Adipose tissue (tissue), 3 donors: ENCODE data around the gene SCYL1. TPM values are rescaled to one million over a fixed set of nuclear protein-coding genes. Genes with fewer than 3 reads are reported as not detected.

Source experiments
- H3K27ac ChIP-seq: one replicate; pipeline ENCODE4 v1.5.1; 2013; ENCODE audit warnings: low read depth, low read length
- WGBS, 3 donors: extraction: QIAGEN DNeasy Blood & Tissue Kit; methylation state at CpG; one replicate each; pipeline ENCODE4 v1.1.7; 2013; 5-methylcytosine and 5-hydroxymethylcytosine counted together
- polyA plus RNA-seq, 3 donors: library from polyadenylated mRNA; stranded (reverse); fragments of 200-250 nt; gene quantifications; one replicate each; pipeline ENCODE4 v1.2.3, GENCODE V29; 2013
- donor health status: healthy with polysubstance abuse.
- donor health status: Bipolar disorder and iron deficiency.
- donor health status: healthy.

Gene SCYL1
- polyA plus RNA-seq = 10 to 100 TPM; 55.1 to 77.2 (median 63.0) TPM

DNA sequence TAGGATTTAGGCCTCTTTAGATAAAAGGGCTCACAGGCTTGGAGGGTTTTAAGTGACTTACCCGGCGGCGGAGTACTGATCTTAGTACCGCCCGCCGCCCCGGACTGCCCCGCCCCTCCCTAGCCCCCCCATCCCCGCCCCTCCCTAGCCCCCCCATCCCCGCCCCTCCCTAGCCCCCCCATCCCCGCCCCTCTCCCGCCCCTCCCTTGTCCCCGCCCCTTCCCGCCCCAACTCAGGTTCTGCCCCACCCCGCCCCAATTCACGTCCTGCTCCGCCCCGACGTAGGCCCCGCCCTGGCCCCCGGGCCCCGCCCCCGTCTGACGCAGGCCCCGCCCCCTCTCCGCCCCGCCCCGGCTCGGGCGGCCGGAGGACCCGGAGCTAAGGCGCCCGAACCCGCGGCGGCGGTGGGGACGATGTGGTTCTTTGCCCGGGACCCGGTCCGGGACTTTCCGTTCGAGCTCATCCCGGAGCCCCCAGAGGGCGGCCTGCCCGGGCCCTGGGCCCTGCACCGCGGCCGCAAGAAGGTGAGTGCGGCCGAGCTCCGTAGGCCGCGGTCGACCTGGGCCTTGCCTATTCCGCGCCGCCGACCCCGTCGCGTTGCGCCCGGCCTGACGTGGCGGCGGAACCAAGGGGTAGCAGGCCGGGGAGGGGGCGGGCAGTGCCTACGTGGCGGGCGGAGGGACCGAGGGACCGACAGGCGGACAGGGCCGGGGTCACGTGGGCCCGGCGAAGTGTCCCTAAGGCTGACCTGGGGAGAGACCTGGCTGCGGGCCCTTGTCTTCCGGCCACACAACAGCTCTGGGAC lies at the start of gene SCYL1:
Gene SCYL1, plus strand, starts transcription at position 343 of the 805 bp plus-strand sequence. Its CDS starts 71 bp downstream, at position 414.
- WGBS, 3 donors = 0 to 2% (median 1%) methylated on average over 40 to 82 of the region's 82 CpGs
- no peak within 1 kb of the TSS for H3K27ac ChIP-seq

DNA sequence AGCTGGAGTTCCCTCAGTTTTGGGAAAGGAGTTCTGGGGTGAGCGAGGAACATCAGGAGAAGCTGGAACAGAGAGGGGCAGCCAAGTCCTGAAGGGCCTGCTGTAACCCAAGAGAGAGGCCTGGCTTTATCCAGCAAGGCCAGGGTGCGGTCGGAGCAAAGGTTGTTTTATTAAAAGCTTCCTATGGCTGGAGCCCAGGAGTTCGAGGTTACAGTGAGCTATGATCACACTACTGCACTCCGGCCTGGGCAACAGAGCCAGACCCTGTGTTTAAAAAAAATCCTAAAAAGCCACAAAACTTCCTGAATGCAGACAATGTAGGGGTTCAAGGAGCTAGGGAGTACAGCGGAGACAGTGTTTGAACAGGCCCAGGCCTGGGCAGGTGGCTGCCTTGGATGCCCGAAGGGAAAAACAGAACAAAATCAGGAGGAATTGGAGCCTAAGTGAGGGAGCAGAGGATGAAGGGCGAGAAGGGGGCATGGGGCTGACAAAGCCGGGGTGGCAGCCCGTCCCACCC lies 48.2 kb upstream of the SCYL1 start:
- WGBS, 3 donors = 7 to 17% (median 13%) methylated on average over 8 to 10 of the region's 10 CpGs
- H3K27ac ChIP-seq = peak overlapping the region; percentile 97

DNA sequence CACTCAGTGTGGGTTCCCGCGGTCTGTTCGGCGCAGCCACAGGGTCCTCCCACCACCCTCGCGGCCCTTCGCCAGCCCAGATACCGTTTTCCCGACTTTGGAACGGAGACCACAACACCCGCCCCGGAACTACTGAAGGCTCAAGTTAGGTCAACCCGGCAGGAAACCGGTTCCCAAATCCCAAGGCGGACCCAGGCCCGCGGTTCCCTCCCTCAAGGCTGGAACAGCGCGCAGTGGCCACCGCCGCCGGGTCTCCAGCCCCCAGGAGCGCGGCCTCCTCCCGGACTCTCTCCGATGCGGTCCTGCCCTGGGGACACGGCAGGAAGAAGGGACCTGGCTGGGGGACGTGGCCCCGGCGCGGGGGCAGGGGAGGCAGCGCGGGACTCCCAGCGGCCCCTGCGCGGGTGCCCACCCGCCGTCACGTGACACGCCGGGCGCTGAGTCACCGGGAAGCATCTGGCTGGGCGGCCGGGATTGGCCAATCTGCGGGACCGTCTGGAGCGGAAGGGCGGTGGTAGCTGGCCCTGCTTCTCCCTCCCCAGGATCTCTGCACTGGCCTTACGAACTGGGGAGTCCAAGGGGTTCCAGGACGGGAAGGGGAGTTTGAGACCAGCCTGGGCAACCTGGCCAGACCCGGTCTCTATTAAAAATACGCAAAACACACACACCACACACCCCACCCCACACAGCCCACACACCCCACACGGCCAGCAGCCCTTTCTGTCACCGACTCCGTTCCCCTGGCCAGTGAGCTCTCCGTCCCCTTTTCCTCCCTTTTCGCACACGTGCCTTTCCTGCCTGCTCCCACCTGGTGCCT lies 47.5 kb upstream of the SCYL1 start:
- H3K27ac ChIP-seq = peak overlapping the region; percentile 97
- WGBS, 3 donors = 0 to 1% (median 0%) methylated on average over 56 to 60 of the region's 60 CpGs

DNA sequence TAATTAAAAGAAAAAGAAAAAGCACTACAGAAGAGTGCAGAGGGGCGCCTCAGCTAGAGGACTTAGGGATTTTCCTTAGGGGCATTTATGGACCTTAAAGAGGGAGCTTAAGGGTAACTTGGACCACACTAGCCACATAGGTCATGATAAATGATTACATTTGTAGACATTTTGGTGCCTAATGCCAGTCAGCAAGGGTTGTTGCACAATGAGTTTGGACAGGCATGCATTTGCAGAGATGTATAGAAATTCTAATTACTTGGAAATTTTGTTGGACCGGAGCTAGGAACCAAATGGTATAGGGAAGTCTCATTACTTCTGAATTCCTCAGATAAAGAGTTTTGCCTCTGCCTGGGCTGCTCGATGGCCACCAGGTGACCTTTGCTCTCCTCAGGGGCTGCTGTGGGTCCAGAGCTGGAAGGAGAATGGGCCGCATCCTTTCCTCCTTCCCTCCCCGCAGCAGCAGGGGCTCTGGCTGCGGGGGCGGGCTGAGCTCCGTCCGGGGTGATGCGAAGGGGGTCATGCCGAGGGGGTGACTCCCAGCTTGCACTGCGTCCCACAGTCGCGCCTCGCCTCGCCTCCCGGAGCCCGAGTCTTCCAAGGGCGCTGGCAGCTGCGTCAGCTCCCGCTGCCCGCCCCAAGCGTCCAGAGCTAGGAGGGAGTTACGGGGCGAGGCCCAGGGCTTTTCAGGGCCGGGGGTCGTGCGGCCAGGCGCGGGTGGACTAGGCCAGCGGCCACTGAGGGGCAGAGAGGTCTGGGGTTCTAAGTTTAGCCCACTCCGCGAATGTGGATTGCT lies 46.3 kb upstream of the SCYL1 start:
- 24 to 66% (median 45%) methylated on average over 28 to 33 of the region's 33 CpGs for WGBS, 3 donors
- peak overlapping the region; percentile 95 for H3K27ac ChIP-seq

DNA sequence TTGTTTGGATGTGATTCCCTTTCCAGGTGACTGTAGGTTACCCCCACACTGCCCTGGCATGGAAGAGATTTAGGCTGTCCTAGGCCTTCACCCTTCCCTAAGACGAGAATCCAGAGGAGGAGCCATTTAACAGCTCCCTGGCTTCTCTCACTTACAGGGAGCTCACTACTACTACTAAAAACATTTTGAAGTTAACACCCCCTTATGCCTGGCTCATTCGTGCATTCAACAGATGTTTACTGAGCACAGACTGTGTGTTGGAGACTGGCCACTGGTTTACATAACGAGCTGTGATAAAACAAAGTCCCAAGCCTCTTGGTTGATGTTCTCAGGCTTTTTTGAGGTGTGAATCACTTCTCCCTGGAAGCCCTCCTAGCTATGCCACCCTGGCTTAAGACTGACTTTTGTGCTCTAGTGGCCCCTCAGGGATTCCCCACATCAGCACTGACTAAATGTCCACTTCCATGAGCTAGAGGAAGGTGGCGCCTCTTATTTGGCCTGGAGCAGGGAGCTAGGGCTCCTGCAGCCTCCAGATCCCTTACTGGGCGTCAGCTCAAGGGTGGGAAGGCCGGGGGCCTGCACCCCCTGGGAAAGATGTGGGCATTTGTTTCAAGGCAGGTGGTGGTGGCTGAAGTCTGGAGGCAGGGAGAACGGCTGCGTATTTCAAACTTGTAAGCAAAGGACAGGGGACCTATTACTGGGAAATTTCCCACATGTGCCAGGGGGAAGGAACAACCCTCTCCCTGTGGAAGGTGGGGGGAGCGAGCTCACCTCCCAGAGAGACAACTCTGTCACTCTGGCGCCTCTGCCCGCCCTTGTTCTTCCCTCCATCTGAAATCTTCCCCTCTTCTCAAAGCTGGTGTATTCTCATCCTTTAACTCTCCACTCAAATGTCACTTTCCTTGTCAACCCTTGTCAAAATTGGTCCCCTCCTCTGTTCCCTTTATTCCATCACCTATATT lies 45.4 kb upstream of the SCYL1 start:
- peak overlapping the region; percentile 95 for H3K27ac ChIP-seq
- 38 to 61% (median 53%) methylated on average over 11 of the region's 11 CpGs for WGBS, 3 donors

DNA sequence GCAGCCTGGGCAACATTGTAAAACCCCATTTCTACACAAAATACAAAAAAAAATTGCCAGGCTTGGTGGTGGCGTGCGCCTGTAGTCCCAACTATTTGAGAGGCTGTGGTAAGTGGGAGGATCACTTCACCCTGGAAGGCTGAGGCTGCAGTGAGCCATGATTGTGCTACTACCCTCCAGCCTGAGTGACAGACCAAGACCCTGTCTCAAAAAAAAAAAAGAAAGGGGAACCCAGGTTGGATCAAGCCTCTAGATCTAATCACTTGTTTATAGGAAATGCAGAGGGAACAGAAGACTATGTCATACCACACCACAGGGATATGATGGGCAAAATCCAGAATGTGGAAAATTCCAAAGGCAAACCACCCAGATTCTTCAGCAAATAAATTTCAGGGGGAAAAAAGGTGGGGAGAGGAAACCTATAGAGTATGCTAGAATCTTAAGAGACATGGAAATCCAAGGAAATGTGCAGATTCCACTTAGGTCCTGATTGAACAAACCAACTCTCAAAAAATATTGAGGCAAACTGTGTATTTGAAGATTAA lies 42.5 kb upstream of the SCYL1 start:
- WGBS, 3 donors = 98 to 100% (median 100%) methylated on average over 2 of the region's 2 CpGs
- no peak overlapping the region for H3K27ac ChIP-seq

DNA sequence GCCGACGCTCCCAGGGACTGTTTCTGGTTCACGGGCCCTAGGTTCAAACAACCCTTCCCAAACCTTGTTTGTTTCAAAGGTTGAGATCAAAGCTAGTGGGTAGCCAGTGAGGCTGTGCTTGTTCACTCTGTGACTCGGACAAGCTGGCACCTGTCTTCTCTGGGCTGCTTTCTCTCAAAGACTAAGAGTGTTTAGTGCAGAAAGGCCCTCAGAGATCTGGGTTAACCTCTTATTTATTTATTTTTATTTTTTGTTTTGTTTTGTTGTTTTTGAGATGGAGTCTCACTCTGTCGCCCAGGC lies 39.0 kb upstream of the SCYL1 start:
- WGBS, 3 donors = 68 to 83% (median 68%) methylated on average over 5 of the region's 5 CpGs
- no peak overlapping the region for H3K27ac ChIP-seq

DNA sequence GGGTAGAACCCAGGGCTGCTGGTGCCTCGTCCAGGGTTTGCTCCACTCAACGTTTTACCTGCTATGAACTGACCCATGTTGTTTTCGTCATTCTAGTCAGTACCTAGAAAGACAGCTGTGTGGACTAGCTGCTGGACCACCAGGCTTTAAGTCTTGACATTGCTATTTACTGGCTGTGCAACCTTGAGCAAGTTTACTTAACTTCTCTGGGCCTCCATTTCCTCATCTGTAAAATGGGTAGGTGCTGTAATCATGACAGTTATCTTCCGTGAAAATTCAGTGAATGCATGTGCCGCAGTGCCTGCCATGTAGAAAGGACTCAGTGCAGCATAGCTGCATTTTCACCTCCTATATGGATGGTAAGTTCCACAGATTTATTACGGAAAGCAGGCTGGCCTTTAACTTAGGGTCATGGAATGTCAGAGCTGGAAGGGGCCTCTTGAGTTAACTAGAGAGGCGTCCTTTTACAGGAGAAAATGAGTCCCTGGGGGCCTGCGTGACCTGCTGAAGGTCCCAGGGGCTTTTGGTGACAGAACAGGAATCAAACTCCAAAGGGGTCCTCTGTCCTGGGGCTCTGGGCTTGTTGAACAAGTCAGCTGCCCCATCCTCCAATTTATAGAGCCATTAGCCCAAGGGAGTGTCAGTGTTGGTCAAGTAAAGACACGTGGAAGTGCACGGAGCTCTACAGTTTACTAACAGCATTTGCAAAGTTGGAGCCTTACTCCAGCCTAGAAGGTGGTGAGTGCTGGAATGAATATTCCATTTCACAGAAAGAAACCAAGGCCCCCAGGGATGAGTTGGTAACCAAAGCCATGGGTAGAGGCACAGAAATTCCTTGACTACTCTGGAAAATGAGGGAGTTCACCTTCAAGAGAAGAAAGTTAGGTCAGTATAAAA lies 38.1 kb upstream of the SCYL1 start:
- 70 to 77% (median 75%) methylated on average over 10 of the region's 10 CpGs for WGBS, 3 donors
- H3K27ac ChIP-seq = peak overlapping the region; percentile 21

DNA sequence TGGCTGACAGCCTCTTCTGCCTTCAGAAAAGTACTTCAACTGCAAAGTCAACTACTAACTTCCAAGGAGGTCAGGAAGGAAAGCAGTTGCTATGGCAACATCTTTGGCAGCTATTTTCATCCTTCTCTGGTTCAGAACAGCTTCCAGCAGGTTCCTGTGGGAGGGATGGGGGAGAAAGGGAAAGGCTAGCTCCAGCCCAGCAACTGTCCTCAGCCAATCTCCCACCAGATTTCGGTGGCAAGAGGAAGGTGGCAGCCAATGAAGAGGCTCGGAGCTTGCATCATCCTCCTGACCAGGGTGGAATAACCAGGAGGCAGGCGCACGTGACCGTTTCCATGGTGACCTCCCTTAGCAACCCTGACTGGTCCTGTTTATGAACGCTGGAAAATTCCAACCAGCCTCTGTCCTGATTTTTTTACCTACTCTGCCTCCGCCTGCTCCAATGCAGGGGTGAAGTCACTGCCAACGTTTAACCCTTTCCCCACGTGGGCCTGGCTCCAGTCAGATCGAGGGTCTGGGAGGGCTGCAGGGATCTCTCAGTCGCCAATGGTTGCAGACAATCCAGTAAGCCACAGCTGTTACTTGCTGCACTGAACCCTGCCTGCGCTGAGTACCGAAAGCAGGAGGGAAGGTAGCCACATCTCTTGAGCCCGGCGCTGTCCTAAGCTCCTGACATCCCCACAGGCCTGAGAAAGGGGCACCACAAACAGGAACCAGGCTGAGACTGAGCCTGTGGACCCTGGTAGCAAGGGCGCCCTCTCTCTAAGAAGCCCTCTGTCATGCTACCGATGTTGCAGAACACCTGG lies 37.2 kb upstream of the SCYL1 start:
- 8 to 12% (median 10%) methylated on average over 17 of the region's 17 CpGs for WGBS, 3 donors
- H3K27ac ChIP-seq = peak overlapping the region; percentile 21

DNA sequence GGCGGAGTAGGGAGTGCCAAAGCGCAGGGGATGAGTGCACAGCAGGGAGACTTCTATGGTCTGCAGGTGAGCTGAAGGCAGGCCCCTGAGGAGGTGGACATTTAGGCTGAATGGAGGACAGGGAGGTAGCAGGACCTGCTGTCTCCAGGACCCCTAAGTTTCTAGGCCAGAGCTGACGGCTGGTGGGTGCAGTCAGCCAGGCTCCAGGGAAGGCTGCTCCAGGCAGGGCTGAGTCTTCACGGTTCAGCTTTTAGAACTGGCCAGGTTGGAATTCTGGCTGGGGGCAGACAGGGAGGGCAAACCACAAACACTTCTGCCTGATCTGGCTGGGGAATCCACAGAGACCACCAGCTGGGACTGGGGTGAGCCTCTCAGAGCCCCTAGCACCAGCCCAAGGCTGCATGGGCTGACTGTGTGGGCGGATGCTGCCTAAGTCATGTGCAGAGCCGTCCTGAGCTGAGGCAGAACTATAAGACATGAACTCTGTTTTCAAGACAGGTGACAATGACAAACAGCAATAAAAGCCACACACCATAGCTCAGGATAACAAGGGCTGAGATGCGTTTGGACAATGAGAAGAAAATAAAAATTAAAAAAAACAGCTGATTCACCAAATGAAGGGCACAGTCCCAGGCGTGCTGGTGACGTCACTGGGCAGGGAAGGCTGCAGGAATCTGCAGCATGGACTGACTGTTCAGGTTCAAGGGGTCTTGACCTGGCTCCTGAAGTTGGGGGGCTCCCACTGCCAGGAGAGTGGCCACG lies 36.4 kb upstream of the SCYL1 start:
- WGBS, 3 donors = 46 to 63% (median 48%) methylated on average over 10 of the region's 10 CpGs
- peak overlapping the region; percentile 17 for H3K27ac ChIP-seq

DNA sequence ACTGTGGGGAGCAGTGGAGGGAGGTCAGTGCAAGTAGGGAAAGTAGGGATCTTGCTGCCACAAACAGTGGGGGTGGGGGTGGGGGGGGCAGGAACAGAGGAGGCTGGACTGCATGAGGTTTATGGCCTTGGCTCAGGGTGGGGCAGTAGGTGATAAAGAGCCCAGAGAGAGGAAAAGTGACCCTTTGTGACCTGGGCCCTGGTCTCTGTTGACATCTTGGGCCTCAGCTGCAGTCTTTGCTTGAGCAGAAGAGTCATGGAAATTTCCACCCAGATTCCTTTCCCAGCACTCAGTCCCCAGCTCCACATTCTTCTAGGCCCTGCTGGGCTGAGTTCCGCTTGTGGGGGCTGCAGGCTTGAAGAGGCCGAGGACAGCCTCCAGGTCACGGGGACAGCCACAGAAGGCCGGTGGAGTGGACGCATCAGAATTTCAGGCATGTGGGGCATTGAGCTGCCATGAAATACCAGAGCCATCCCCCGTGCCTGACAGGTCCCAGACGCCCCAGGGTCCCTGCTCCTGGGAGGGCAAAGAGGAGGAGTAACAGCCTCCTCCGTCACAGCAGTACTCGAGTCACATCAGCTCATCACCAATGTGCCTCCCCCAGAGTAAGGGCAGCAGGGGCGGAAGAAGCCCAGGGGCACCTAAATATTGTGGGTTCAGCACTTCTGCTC lies 35.7 kb upstream of the SCYL1 start:
- WGBS, 3 donors = 43 to 72% (median 48%) methylated on average over 10 of the region's 10 CpGs
- peak overlapping the region; percentile 17 for H3K27ac ChIP-seq

DNA sequence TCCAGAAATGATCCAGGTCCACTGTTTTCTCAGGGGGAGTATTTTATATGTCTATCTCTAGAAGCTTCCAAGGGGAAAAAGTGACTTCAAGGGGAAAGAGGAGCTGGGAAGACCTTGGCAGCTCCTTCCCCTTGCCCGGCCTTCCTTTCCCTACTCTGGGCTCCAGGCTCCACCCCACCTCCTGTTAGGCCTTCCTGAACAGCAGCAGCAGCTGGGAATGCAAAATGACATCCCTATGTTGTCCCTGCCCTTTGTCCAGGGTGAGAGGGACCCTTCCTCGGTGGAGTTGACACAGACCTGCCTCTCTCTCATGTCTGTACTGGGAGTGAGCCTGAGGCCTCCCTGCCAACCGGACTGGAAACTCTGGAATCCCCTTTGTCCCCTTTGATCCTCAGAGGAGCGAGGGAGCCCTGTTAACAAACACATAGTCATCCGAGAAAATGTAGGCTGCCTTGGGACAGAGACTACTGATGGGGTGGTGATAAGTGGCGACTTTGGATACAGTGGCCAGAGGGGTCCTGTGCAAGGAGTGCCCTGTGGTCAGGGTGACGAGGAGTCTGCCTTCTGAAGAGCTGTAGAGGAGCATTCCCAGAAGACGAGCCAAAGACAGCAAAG lies 35.1 kb upstream of the SCYL1 start:
- WGBS, 3 donors = 43 to 68% (median 55%) methylated on average over 7 to 8 of the region's 8 CpGs
- H3K27ac ChIP-seq = peak overlapping the region; percentile 53

DNA sequence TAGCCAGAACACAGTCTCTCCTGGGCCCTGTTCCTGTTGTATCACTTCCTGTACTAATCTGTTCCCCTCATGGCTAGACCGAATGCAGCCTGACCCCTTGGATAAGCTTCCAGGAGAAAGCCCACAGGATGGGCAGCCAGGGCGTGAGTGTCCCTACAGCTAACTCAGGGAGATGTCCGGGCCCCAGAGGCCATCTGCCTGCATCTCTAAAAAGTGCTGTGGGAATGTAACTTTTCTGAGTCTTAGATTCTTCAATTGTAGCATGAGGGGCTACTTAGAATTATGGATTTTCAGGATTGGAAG lies 33.8 kb upstream of the SCYL1 start:
- H3K27ac ChIP-seq = peak overlapping the region; percentile 95
- WGBS, 3 donors = 51 to 78% (median 60%) methylated on average over 3 of the region's 3 CpGs

DNA sequence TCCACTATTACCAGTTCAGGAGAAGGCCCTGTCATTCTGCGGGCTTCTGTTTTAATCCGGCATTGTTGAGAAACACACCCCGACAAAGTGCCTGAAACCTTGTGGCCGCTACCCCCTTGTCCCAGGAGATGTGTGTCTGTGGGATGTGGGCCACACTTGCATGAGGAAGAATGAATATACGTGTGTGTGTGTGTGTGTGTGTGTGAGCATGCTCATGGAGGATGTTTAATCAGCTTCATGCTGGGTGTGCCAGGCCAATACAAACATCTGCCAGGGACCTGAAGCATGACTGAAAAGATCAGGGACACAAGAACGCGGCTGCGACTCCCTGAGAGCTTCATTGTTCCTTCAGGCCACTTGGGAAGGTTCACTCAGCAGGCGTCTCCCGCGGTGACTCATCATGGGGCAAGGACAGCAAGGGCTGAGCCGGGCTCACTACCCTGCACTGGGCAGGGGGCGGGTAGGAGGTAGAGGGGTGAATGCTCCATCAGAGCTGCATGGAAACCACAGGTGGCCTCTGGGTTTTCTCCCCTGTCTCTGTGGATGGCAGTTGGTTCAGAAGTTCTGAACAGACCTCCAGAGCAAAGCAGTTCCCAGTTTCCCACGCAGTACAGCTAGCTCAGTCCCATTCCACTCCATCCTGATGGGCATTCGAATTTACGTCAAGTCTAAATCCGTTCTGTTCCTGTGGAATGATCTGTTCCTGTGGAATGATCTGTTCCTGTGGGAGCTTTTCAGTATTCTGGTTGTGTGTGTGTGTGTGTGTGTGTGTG lies 33.1 kb upstream of the SCYL1 start:
- 31 to 43% (median 31%) methylated on average over 17 of the region's 17 CpGs for whole genome bisulfite sequencing, 3 donors
- H3K27ac ChIP-seq = peak overlapping the region; percentile 95
